Nephron (organoid): Measurements from ENCODE around the gene PTPRCAP.
"Not testable (repeated sequence)": the region's sequence is repeated elsewhere in the genome, so short reads cannot be mapped to it uniquely, and the experiment has no call there.

Experiments
- H3K27ac Mint-ChIP-seq, 3 experiments: 2 replicates each; pipeline ENCODE4 v1.8.0; 2020; ENCODE audit warnings: mixed read lengths in 3 of 3, mild to moderate bottlenecking in 2 of 3, moderate library complexity in 1 of 3
- H3K27me3 Mint-ChIP-seq: 2 replicates; pipeline ENCODE4 v1.8.0; 2021; ENCODE audit warnings: low read depth, mild to moderate bottlenecking, moderate library complexity, mixed read lengths
- H3K36me3 Mint-ChIP-seq: 2 replicates; pipeline ENCODE4 v1.8.0; 2020; ENCODE audit warnings: low read depth, mixed read lengths
- H3K4me1 Mint-ChIP-seq: 2 replicates; pipeline ENCODE4 v1.8.0; 2020; ENCODE audit warnings: mixed read lengths
- H3K4me3 Mint-ChIP-seq, 3 experiments: 2 replicates each; pipeline ENCODE4 v1.8.0; 2020; ENCODE audit warnings: mild to moderate bottlenecking in 3 of 3, mixed read lengths in 3 of 3, moderate library complexity in 2 of 3
- H3K9me3 Mint-ChIP-seq: 2 replicates; pipeline ENCODE4 v1.8.0; 2020; ENCODE audit warnings: mixed read lengths
- CTCF ChIP-seq, 3 experiments: fragments of 200-600 bp; sonication (generic); IDR thresholded peaks; one replicate each; pipeline ENCODE4 v1.5.0; 2021; ENCODE audit warnings: antibody characterized with exemption in 3 of 3; ENCODE audit not compliant: unreplicated experiment in 3 of 3

PTPRCAP gene

GRCh38 chr11:67405688-67406339 lies 31.7 kb downstream of the PTPRCAP start:
- no peak overlapping the region for H3K4me3 Mint-ChIP-seq
- peaks cover 12% of the 10 kb centered on the region for H3K4me1 Mint-ChIP-seq
- H3K9me3 Mint-ChIP-seq: no peaks in the 10 kb centered on the region
- no peaks in the 10 kb centered on the region for H3K36me3 Mint-ChIP-seq
- no peak for TF ChIP-seq CTCF (IDR thresholded peaks at IDR 0.05; ENCODE audit: unreplicated experiment in 3 of 3)
- H3K27ac Mint-ChIP-seq: no peak overlapping the region
- peaks cover 5% of the 10 kb centered on the region for H3K27me3 Mint-ChIP-seq

- TF ChIP-seq CTCF (IDR thresholded peaks at IDR 0.05; ENCODE audit: unreplicated experiment in 3 of 3): no peak
- no peak overlapping the region for H3K27ac Mint-ChIP-seq
- no peaks in the 10 kb centered on the region for H3K36me3 Mint-ChIP-seq
- peaks cover 5% of the 10 kb centered on the region for H3K27me3 Mint-ChIP-seq
- H3K9me3 Mint-ChIP-seq: no peaks in the 10 kb centered on the region
- peaks cover 17% of the 10 kb centered on the region for H3K4me1 Mint-ChIP-seq
- H3K4me3 Mint-ChIP-seq: no peak overlapping the region
Measured at GRCh38 chr11:67405196-67405567, 32.3 kb downstream of the PTPRCAP start.

- TF ChIP-seq CTCF (IDR thresholded peaks at IDR 0.05; ENCODE audit: unreplicated experiment in 3 of 3): no peak
- Mint-ChIP-seq H3K27me3 (peaks cover 5% of the 10 kb centered on the region), H3K36me3 (no peaks in the 10 kb centered on the region), H3K4me3 (peak overlapping the region in 2 of 3 experiments; percentile 15 to 57), H3K27ac (peak overlapping the region; percentile 23 to 86 (median 56)), H3K9me3 (no peaks in the 10 kb centered on the region), H3K4me1 (peaks cover 19% of the 10 kb centered on the region)
Measured at GRCh38 chr11:67404515-67405195, 32.8 kb downstream of the PTPRCAP start.

- H3K27me3 Mint-ChIP-seq, H3K36me3 Mint-ChIP-seq, H3K9me3 Mint-ChIP-seq: not testable (repeated sequence)
- H3K4me1 Mint-ChIP-seq: peaks cover 19% of the 10 kb centered on the region
- peak overlapping the region; percentile 65 to 95 (median 86) for H3K27ac Mint-ChIP-seq
- peak overlapping the region in 2 of 3 experiments; percentile 49 to 64 for H3K4me3 Mint-ChIP-seq
Measured at GRCh38 chr11:67403085-67403484, 34.4 kb downstream of the PTPRCAP start.

- not testable (repeated sequence) for H3K9me3 Mint-ChIP-seq, H3K27me3 Mint-ChIP-seq
- H3K36me3 Mint-ChIP-seq: peaks cover 10% of the 10 kb centered on the region
- H3K4me1 Mint-ChIP-seq: peaks cover 22% of the 10 kb centered on the region
- H3K27ac Mint-ChIP-seq: peak overlapping the region; percentile 45 to 95 (median 93)
- H3K4me3 Mint-ChIP-seq: peak overlapping the region; percentile 43 to 56 (median 52)
Measured at GRCh38 chr11:67402192-67402839, 35.2 kb downstream of the PTPRCAP start.

- Mint-ChIP-seq H3K36me3 (peaks cover 10% of the 10 kb centered on the region), H3K9me3 (no peaks in the 10 kb centered on the region), H3K4me1 (peaks cover 18% of the 10 kb centered on the region), H3K27me3 (no peaks in the 10 kb centered on the region), H3K27ac (peak within 1 kb of the TSS; percentile 74 to 95 (median 93)), H3K4me3 (peak within 1 kb of the TSS; percentile 84 to 94 (median 91))
- peak; percentile 50 to 58 (median 54) for TF ChIP-seq CTCF (IDR thresholded peaks at IDR 0.05; ENCODE audit: unreplicated experiment in 3 of 3)
Measured at GRCh38 chr11:67401495-67402191, 35.8 kb downstream of the PTPRCAP start, which contains the start of gene PPP1CA. PPP1CA (minus strand) TSS chr11:67401858; CDS start chr11:67401782, 76 bp downstream.
